LNCAP (cell line): Measurements from ENCODE around the gene QRFPR.

Experiments used
- CTCF ChIP-seq: fragments of 450-650 bp; IDR thresholded peaks from 2 replicates; pipeline ENCODE4 v1.5.1; 2017; ENCODE audit warnings: mild to moderate bottlenecking

QRFPR gene

GRCh38 chr4:121392426-121393086 lies 11.7 kb upstream of the QRFPR start:
- no peak for TF ChIP-seq CTCF

GRCh38 chr4:121390335-121390734 lies 9.5 kb upstream of the QRFPR start:
- no peak for TF ChIP-seq CTCF

- TF ChIP-seq CTCF: no peak
These were observed 1.5 kb downstream of the QRFPR start for GRCh38 chr4:121379276-121379675.

GRCh38 chr4:121377076-121377475 lies 3.7 kb downstream of the QRFPR start:
- TF ChIP-seq CTCF: no peak

- TF ChIP-seq CTCF: no peak
These were observed 4.3 kb downstream of the QRFPR start for GRCh38 chr4:121376556-121376955.

- TF ChIP-seq CTCF: no peak
These were observed 4.7 kb downstream of the QRFPR start for GRCh38 chr4:121376097-121376496.

GRCh38 chr4:121375262-121375661 lies 5.6 kb downstream of the QRFPR start:
- no peak for TF ChIP-seq CTCF

GRCh38 chr4:121373841-121374240 lies 7.0 kb downstream of the QRFPR start:
- TF ChIP-seq CTCF: no peak
